ENCODE results near the gene CPA1. TPM values are rescaled to one million over a fixed set of nuclear protein-coding genes. Genes with fewer than 3 reads are reported as not detected.

Gene CPA1
- total RNA-seq, result not detected in 2 replicates

GRCh38 chr7:130379921-130380860, at the start of gene CPA1:
Gene CPA1 (plus strand): TSS chr7:130380494. CDS start chr7:130380521, 27 bp downstream.

GRCh38 chr7:130344271-130344866, 35.9 kb upstream of the CPA1 start, which contains the start of gene CPA5:
Gene CPA5 (plus strand): TSS chr7:130344816. CDS start chr7:130346486, 1,670 bp downstream.

Other genes with a start within 250 kb of the CPA1 start
- gene TMEM209, start 175.1 kb upstream of the CPA1 start, total RNA-seq, result 14.7 and 17.6 TPM in 2 replicates
- gene SSMEM1, start 172.6 kb upstream of the CPA1 start, total RNA-seq, result not detected in 2 replicates
- not detected in 2 replicates for gene CPA2, start 113.6 kb upstream of the CPA1 start, total RNA-seq
- 0.29 and 0.65 TPM in 2 replicates for gene CPA4, start 87.3 kb upstream of the CPA1 start, total RNA-seq
- gene CPA5, start 35.7 kb upstream of the CPA1 start, total RNA-seq, result not detected in 2 replicates
- 12.7 and 14.4 TPM in 2 replicates for gene CEP41, start 60.5 kb downstream of the CPA1 start, total RNA-seq
- 7.2 and 11.4 TPM in 2 replicates for gene MEST, start 111.6 kb downstream of the CPA1 start, total RNA-seq